ENCODE data around the gene SIRPD.

Gene SIRPD

DNA sequence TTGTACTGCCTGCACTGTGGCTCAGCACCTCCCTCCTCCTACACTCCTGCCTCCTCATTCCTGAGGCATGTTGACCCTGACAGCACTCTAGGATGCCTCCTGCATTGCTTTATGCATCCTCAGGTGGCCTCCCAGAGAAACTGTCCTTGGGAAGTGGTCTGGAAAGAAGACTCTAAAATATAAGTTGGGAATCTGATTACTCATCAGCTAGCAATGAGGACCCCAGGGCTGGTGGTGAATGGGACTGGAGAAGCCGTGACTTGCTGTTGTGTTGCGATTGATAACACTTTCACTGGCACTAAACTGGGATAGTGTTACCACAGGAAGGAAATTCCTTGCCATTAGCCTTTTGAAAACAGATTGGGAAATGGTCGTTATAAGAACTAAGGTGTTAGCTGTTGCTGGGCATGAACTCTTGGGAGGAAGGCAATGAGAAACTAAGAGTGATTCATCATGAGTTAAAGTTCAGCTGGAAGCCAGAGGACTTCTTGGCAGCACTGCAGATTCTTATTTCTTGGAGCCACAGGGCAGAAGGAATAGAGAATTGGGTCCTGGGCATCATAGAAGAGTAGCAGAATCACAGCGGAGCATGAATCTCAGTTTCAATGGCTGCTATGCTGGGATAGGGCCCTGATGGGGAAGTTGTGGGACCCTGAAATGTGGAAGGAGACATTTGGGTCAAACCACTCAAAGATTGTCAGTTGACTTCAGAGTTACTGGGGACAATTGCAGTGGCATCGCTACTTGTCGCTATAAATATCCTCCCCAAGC lies 10.1 kb upstream of the SIRPD start:
- no peak for TF ChIP-seq YY1 (IDR thresholded peaks at IDR 0.05; ENCODE audit: low read depth)
- TF ChIP-seq TCF12 (IDR thresholded peaks at IDR 0.05; ENCODE audit: low read depth): no peak
- no peak for TF ChIP-seq ZBTB7A (IDR thresholded peaks at IDR 0.05; ENCODE audit: low read depth)
- TF ChIP-seq EGR1 (IDR thresholded peaks at IDR 0.05): no peak
- TF ChIP-seq, protein P1, sequence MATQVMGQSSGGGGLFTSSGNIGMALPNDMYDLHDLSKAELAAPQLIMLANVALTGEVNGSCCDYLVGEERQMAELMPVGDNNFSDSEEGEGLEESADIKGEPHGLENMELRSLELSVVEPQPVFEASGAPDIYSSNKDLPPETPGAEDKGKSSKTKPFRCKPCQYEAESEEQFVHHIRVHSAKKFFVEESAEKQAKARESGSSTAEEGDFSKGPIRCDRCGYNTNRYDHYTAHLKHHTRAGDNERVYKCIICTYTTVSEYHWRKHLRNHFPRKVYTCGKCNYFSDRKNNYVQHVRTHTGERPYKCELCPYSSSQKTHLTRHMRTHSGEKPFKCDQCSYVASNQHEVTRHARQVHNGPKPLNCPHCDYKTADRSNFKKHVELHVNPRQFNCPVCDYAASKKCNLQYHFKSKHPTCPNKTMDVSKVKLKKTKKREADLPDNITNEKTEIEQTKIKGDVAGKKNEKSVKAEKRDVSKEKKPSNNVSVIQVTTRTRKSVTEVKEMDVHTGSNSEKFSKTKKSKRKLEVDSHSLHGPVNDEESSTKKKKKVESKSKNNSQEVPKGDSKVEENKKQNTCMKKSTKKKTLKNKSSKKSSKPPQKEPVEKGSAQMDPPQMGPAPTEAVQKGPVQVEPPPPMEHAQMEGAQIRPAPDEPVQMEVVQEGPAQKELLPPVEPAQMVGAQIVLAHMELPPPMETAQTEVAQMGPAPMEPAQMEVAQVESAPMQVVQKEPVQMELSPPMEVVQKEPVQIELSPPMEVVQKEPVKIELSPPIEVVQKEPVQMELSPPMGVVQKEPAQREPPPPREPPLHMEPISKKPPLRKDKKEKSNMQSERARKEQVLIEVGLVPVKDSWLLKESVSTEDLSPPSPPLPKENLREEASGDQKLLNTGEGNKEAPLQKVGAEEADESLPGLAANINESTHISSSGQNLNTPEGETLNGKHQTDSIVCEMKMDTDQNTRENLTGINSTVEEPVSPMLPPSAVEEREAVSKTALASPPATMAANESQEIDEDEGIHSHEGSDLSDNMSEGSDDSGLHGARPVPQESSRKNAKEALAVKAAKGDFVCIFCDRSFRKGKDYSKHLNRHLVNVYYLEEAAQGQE (IDR thresholded peaks at IDR 0.05; ENCODE audit: low read depth): no peak
- no peak for TF ChIP-seq TEAD4 (IDR thresholded peaks at IDR 0.05)
- no peak for TF ChIP-seq CREB1 (IDR thresholded peaks at IDR 0.05; ENCODE audit: low read depth)
- no peak for TF ChIP-seq FOXM1 (IDR thresholded peaks at IDR 0.05; ENCODE audit: borderline replicate concordance, low read depth)
- no peak for TF ChIP-seq CEBPB (IDR thresholded peaks at IDR 0.05)

DNA sequence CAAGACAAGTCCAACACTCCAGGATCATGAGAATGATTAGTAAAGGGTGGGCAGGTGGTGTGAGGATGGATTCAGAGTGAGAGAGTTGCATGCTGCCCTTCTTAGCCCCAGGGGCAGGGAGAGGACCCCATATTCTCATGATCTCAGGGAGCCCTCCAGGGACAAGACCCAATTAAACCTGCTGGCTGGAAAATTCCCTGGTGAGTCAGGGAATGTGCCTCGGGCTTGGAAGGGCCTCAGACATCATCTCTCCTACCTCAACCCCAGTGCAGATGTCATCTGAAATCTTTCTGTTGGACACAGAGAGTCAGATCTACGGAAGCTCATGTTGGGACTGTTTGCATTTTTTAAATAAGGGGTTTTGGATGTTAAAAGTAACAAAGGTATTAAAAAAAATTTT lies 9.2 kb upstream of the SIRPD start:
- no peak for TF ChIP-seq RAD21 (IDR thresholded peaks at IDR 0.05; ENCODE audit: low read depth)
- no peak for TF ChIP-seq YY1 (IDR thresholded peaks at IDR 0.05; ENCODE audit: low read depth)
- TF ChIP-seq ZBTB7A (IDR thresholded peaks at IDR 0.05; ENCODE audit: low read depth): no peak
- TF ChIP-seq CREB1 (IDR thresholded peaks at IDR 0.05; ENCODE audit: low read depth): no peak
- TF ChIP-seq, protein P1 (IDR thresholded peaks at IDR 0.05; ENCODE audit: low read depth): no peak
- no peak for TF ChIP-seq TAF1 (IDR thresholded peaks at IDR 0.05; ENCODE audit: low read depth)
- no peak for TF ChIP-seq CEBPB (IDR thresholded peaks at IDR 0.05)
- no peak for TF ChIP-seq FOXM1 (IDR thresholded peaks at IDR 0.05; ENCODE audit: borderline replicate concordance, low read depth)
- no peak for TF ChIP-seq MAX (IDR thresholded peaks at IDR 0.05)
- TF ChIP-seq EP300 (IDR thresholded peaks at IDR 0.05; ENCODE audit: borderline replicate concordance): no peak
- TF ChIP-seq, protein P2, sequence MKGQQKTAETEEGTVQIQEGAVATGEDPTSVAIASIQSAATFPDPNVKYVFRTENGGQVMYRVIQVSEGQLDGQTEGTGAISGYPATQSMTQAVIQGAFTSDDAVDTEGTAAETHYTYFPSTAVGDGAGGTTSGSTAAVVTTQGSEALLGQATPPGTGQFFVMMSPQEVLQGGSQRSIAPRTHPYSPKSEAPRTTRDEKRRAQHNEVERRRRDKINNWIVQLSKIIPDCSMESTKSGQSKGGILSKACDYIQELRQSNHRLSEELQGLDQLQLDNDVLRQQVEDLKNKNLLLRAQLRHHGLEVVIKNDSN (IDR thresholded peaks at IDR 0.05): no peak
- TF ChIP-seq TCF12 (IDR thresholded peaks at IDR 0.05; ENCODE audit: low read depth): no peak
- TF ChIP-seq NFIC (IDR thresholded peaks at IDR 0.05): no peak
- no peak for TF ChIP-seq EGR1 (IDR thresholded peaks at IDR 0.05)

- TF ChIP-seq EGR1 (IDR thresholded peaks at IDR 0.05) (no peak), MAX (IDR thresholded peaks at IDR 0.05) (no peak), TEAD4 (IDR thresholded peaks at IDR 0.05) (no peak), CREB1 (IDR thresholded peaks at IDR 0.05; ENCODE audit: low read depth) (no peak), RAD21 (IDR thresholded peaks at IDR 0.05; ENCODE audit: low read depth) (no peak), TCF12 (IDR thresholded peaks at IDR 0.05; ENCODE audit: low read depth) (no peak), TAF1 (IDR thresholded peaks at IDR 0.05; ENCODE audit: low read depth) (no peak), CEBPB (IDR thresholded peaks at IDR 0.05) (no peak), YY1 (IDR thresholded peaks at IDR 0.05; ENCODE audit: low read depth) (no peak)
- TF ChIP-seq, protein P1 (IDR thresholded peaks at IDR 0.05; ENCODE audit: low read depth): no peak
Measured at GRCh38 chr20:1565461-1565860, 8.0 kb upstream of the SIRPD start.

DNA sequence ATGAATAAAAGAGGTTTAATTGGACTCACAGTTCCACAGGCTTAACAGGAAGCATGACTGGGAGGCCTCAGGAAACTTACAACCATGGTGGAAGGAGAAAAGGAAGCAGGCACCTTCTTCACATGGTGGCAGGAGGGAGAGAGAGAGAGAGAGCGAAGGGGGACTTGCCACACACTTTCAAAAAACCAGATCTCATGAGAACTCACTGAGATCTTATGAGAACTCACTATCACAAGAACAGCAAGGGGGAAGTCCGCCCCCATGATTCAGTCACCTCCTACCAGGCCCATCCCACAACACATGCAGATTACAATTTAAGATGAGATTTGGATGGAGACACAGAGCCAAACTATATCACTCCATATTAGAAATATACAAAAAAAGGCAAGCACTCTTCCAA lies 6.1 kb upstream of the SIRPD start:
- no peak for TF ChIP-seq EP300 (IDR thresholded peaks at IDR 0.05; ENCODE audit: borderline replicate concordance)
- TF ChIP-seq MAX (IDR thresholded peaks at IDR 0.05): no peak
- TF ChIP-seq CEBPB (IDR thresholded peaks at IDR 0.05): no peak
- TF ChIP-seq TAF1 (IDR thresholded peaks at IDR 0.05; ENCODE audit: low read depth): no peak
- no peak for TF ChIP-seq TCF12 (IDR thresholded peaks at IDR 0.05; ENCODE audit: low read depth)
- TF ChIP-seq, protein P1 (IDR thresholded peaks at IDR 0.05; ENCODE audit: low read depth): no peak
- TF ChIP-seq EGR1 (IDR thresholded peaks at IDR 0.05): no peak
- TF ChIP-seq ZBTB7A (IDR thresholded peaks at IDR 0.05; ENCODE audit: low read depth): no peak
- no peak for TF ChIP-seq RAD21 (IDR thresholded peaks at IDR 0.05; ENCODE audit: low read depth)
- no peak for TF ChIP-seq FOXM1 (IDR thresholded peaks at IDR 0.05; ENCODE audit: borderline replicate concordance, low read depth)
- TF ChIP-seq YY1 (IDR thresholded peaks at IDR 0.05; ENCODE audit: low read depth): no peak

All from Ishikawa (cell line).